KMS-11 (cell line): Measurements from ENCODE around the gene PRUNE2.

Experiments
- H2AFZ ChIP-seq: fragments of 200-600 bp; sonication (generic); 2 replicates; pipeline ENCODE4 v1.6.1; 2016; ENCODE audit warnings: antibody characterized with exemption, mixed run types, low read depth
- H3K27ac ChIP-seq: fragments of 200-600 bp; sonication (generic); 2 replicates; pipeline ENCODE4 v1.6.1; 2016; ENCODE audit warnings: mild to moderate bottlenecking, mixed run types
- H3K27me3 ChIP-seq: fragments of 200-600 bp; sonication (generic); 2 replicates; pipeline ENCODE4 v1.6.1; 2017; ENCODE audit warnings: mild to moderate bottlenecking, low read depth, mixed run types, moderate library complexity; ENCODE audit not compliant: insufficient read depth
- H3K36me3 ChIP-seq: fragments of 200-600 bp; sonication (generic); 2 replicates; pipeline ENCODE4 v1.6.1; 2017; ENCODE audit warnings: mild to moderate bottlenecking, mixed run types; ENCODE audit not compliant: insufficient read depth
- H3K4me1 ChIP-seq: fragments of 200-600 bp; sonication (generic); 2 replicates; pipeline ENCODE4 v1.6.1; 2016; ENCODE audit warnings: mild to moderate bottlenecking, low read depth, mixed run types; ENCODE audit not compliant: poor library complexity, severe bottlenecking
- H3K4me2 ChIP-seq: fragments of 200-600 bp; sonication (generic); 2 replicates; pipeline ENCODE4 v1.7.0; 2016; ENCODE audit warnings: mild to moderate bottlenecking, mixed run types
- H3K4me3 ChIP-seq: fragments of 200-600 bp; sonication (generic); IDR thresholded peaks from 2 replicates; pipeline ENCODE4 v1.6.1; 2017; ENCODE audit warnings: low read depth, low read length, mixed read lengths; ENCODE audit not compliant: insufficient read depth
- H3K79me2 ChIP-seq: fragments of 200-600 bp; sonication (generic); 2 replicates; pipeline ENCODE4 v1.6.1; 2016; ENCODE audit warnings: low read depth, mixed run types; ENCODE audit not compliant: insufficient read depth
- H3K9ac ChIP-seq: fragments of 200-600 bp; sonication (generic); 2 replicates; pipeline ENCODE4 v1.6.1; 2016; ENCODE audit warnings: mild to moderate bottlenecking, mixed run types
- H4K20me1 ChIP-seq: fragments of 200-600 bp; sonication (generic); 2 replicates; pipeline ENCODE4 v1.6.1; 2016; ENCODE audit warnings: mild to moderate bottlenecking, mixed run types; ENCODE audit not compliant: insufficient read depth
- CTCF ChIP-seq: fragments of 200-600 bp; sonication (generic); conservative IDR thresholded peaks from 2 replicates; pipeline ENCODE4 v1.6.1; 2017; ENCODE audit warnings: low read depth, mild to moderate bottlenecking, antibody characterized with exemption, low read length, moderate library complexity, mixed read lengths

Gene PRUNE2

DNA sequence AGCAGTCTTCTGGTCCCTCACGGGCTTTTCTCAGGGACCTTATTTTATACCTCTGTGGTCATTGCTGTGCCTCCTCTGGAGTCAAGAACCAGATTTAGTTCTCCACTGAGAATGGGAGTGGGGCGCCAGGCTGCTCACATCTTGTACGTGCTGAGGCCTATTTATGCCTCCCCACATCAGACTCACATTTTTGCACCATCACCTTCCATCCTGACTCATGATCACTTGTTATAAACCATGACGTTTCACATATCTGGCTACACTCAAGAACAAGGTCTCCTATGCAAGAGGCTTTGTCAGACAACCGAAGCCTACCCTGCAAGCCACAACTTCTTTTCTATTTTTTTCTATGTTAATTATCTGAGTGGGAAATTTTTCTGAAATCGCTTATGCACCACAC, 10.7 kb downstream of the PRUNE2 start:
- Histone ChIP-seq H3K4me1 (no peaks in the 10 kb centered on the region), H3K4me3 (no peak overlapping the region), H3K36me3 (no peaks in the 10 kb centered on the region), H3K9ac (no peak overlapping the region), H3K27ac (no peak overlapping the region), H3K4me2 (no peak overlapping the region), H3K79me2 (no peaks in the 10 kb centered on the region), H3K27me3 (no peaks in the 10 kb centered on the region), H2AFZ (no peak overlapping the region), H4K20me1 (no peaks in the 10 kb centered on the region)
- TF ChIP-seq CTCF = no peak

DNA sequence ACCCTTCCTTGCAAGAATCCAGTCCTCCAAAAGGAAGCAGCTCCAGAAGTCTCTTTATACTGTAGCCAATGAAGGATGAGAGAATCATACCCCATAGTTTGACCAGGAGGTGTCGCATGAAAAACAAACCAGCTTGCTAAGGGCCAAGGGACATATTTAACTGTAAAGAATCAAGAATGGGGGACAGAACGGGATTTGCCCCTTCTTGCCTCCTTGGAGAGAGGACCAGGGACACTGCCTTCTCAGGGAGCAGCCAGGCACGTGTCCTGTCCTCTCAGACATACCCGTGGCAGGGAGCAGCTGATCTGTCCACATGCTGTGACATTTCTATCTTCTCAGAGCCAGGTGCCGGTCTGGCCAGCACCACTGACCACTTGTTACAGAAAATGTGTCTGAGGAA, 11.7 kb downstream of the PRUNE2 start:
- no peaks in the 10 kb centered on the region for H4K20me1 ChIP-seq
- H3K4me1 ChIP-seq = no peaks in the 10 kb centered on the region
- H3K9ac ChIP-seq = no peak overlapping the region
- TF ChIP-seq CTCF = no peak
- no peak overlapping the region for H3K27ac ChIP-seq
- no peaks in the 10 kb centered on the region for H3K79me2 ChIP-seq
- H2AFZ ChIP-seq = no peak overlapping the region
- no peaks in the 10 kb centered on the region for H3K27me3 ChIP-seq
- H3K4me3 ChIP-seq = no peak overlapping the region
- H3K36me3 ChIP-seq = no peaks in the 10 kb centered on the region
- H3K4me2 ChIP-seq = no peak overlapping the region

GRCh38 chr9:76893395-76893932, 12.4 kb downstream of the PRUNE2 start:
- no peak overlapping the region for H3K4me2 ChIP-seq

GRCh38 chr9:76891874-76892273, 14.0 kb downstream of the PRUNE2 start:
- Histone ChIP-seq H4K20me1 (no peaks in the 10 kb centered on the region), H3K4me2 (no peak overlapping the region), H3K4me1 (no peaks in the 10 kb centered on the region), H2AFZ (no peak overlapping the region), H3K4me3 (no peak overlapping the region), H3K9ac (no peak overlapping the region), H3K36me3 (no peaks in the 10 kb centered on the region), H3K79me2 (no peaks in the 10 kb centered on the region), H3K27me3 (no peaks in the 10 kb centered on the region), H3K27ac (no peak overlapping the region)
- no peak for TF ChIP-seq CTCF

More at GRCh38 chr9:76893395-76893932, 12.4 kb downstream of the PRUNE2 start:
- H4K20me1 ChIP-seq = no peaks in the 10 kb centered on the region
- no peak overlapping the region for H3K9ac ChIP-seq
- no peak overlapping the region for H3K4me3 ChIP-seq
- no peaks in the 10 kb centered on the region for H3K79me2 ChIP-seq
- no peaks in the 10 kb centered on the region for H3K27me3 ChIP-seq
- H2AFZ ChIP-seq = no peak overlapping the region
- H3K27ac ChIP-seq = no peak overlapping the region
- TF ChIP-seq CTCF = no peak
- no peaks in the 10 kb centered on the region for H3K36me3 ChIP-seq
- no peaks in the 10 kb centered on the region for H3K4me1 ChIP-seq

GRCh38 chr9:76891279-76891678, 14.6 kb downstream of the PRUNE2 start:
- Histone ChIP-seq H3K4me1 (no peaks in the 10 kb centered on the region), H3K4me3 (no peak overlapping the region), H3K4me2 (no peak overlapping the region), H3K9ac (no peak overlapping the region), H3K79me2 (no peaks in the 10 kb centered on the region), H3K27ac (no peak overlapping the region), H2AFZ (no peak overlapping the region), H4K20me1 (no peaks in the 10 kb centered on the region), H3K36me3 (no peaks in the 10 kb centered on the region), H3K27me3 (no peaks in the 10 kb centered on the region)
- TF ChIP-seq CTCF = no peak
